ENCODE measurements around the gene STN1.

- TF ChIP-seq CTCF (conservative IDR thresholded peaks at IDR 0.05 in 1 of 2, IDR thresholded peaks at IDR 0.05 in 1 of 2; ENCODE audit: low read depth in 1 of 2, low read length in 2 of 2) (no peak), EZH2 (IDR thresholded peaks at IDR 0.05; ENCODE audit: low read length, missing control alignments) (no peak)
These were observed 84.1 kb downstream of the STN1 start for GRCh38 chr10:103833731-103834365.
